ENCODE results near the gene VAV1. TPM values are rescaled to one million over a fixed set of nuclear protein-coding genes. Genes with fewer than 3 reads are reported as not detected.

Gene VAV1
- total RNA-seq, 4 donors from 2014 or later: 0.83 to 7.6 (median 3.6) TPM

- Histone ChIP-seq H3K4me3 (peak within 1 kb of the TSS; percentile 84 to 97 (median 88)), H3K36me3 (peaks cover 3 to 41% (median 9%) of the 10 kb centered on the region in 3 donors), H3K27me3 (no peaks in the 10 kb centered on the region), H3K27ac (peak within 1 kb of the TSS; percentile 96 to 99 (median 98)), H3K9me3 (no peaks in the 10 kb centered on the region), H3K4me1 (peaks cover 30 to 61% (median 36%) of the 10 kb centered on the region in 3 donors)
- WGBS, 2 donors: 0% methylated on average over 6 to 34 of the region's 55 CpGs
- peak in 3 of 4 donors; percentile 46 to 84 (median 54) for TF ChIP-seq POLR2A (IDR thresholded peaks at IDR 0.05)
- TF ChIP-seq CTCF (IDR thresholded peaks at IDR 0.05): no peak
- peak; percentile 99 for DNase-seq
- intact Hi-C loops (cut with DNase I): no loop called here
Measured at GRCh38 chr19:6737284-6737872, 35.1 kb upstream of the VAV1 start, which contains the start of gene GPR108. Gene GPR108 (minus strand): TSS chr19:6737580. CDS start chr19:6737576, 4 bp downstream.

GRCh38 chr19:6737873-6738786 is 34.4 kb upstream of the VAV1 start:
- no peak for DNase-seq
- H3K4me1 ChIP-seq: peaks cover 30 to 68% (median 40%) of the 10 kb centered on the region in 3 donors
- intact Hi-C loops (cut with DNase I): no loop called here

GRCh38 chr19:6738787-6739389 is 33.6 kb upstream of the VAV1 start:
- DNase-seq: no peak
- peaks cover 0 to 41% (median 11%) of the 10 kb centered on the region in 3 donors for H3K36me3 ChIP-seq
- peak overlapping the region; percentile 29 to 95 (median 86) for H3K4me3 ChIP-seq
- peaks cover 30 to 76% (median 47%) of the 10 kb centered on the region in 3 donors for H3K4me1 ChIP-seq
- intact Hi-C loops (cut with DNase I): no loop called here
- peak overlapping the region; percentile 96 to 99 (median 98) for H3K27ac ChIP-seq
- WGBS, 2 donors: 9 to 19% methylated on average over 16 to 23 of the region's 24 CpGs
- TF ChIP-seq POLR2A (IDR thresholded peaks at IDR 0.05): no peak
- no peak for TF ChIP-seq CTCF (IDR thresholded peaks at IDR 0.05)
- H3K9me3 ChIP-seq: no peaks in the 10 kb centered on the region
- H3K27me3 ChIP-seq: no peaks in the 10 kb centered on the region

More at GRCh38 chr19:6737873-6738786, 34.4 kb upstream of the VAV1 start:
- no peaks in the 10 kb centered on the region for H3K9me3 ChIP-seq
- TF ChIP-seq CTCF (IDR thresholded peaks at IDR 0.05) (peak; percentile 52 to 85 (median 73)), POLR2A (IDR thresholded peaks at IDR 0.05) (no peak)
- peak overlapping the region; percentile 96 to 99 (median 98) for H3K27ac ChIP-seq
- H3K27me3 ChIP-seq: no peaks in the 10 kb centered on the region
- H3K4me3 ChIP-seq: peak overlapping the region in 3 of 4 donors; percentile 81 to 95 (median 92)
- WGBS, 2 donors: 2 to 8% methylated on average over 8 to 10 of the region's 13 CpGs
- peaks cover 0 to 41% (median 6%) of the 10 kb centered on the region in 3 donors for H3K36me3 ChIP-seq

- Histone ChIP-seq H3K4me3 (peak within 1 kb of the TSS; percentile 81 to 95 (median 88)), H3K36me3 (peaks cover 0 to 41% (median 12%) of the 10 kb centered on the region in 3 donors), H3K27ac (peak within 1 kb of the TSS; percentile 96 to 99 (median 98)), H3K4me1 (peaks cover 36 to 78% (median 52%) of the 10 kb centered on the region in 3 donors), H3K9me3 (no peaks in the 10 kb centered on the region), H3K27me3 (no peaks in the 10 kb centered on the region)
- intact Hi-C loops (cut with DNase I): no loop called here
- 0% methylated on average over 8 to 16 of the region's 47 CpGs for WGBS, 2 donors
- peak; percentile 40 for DNase-seq
- no peak for TF ChIP-seq CTCF (IDR thresholded peaks at IDR 0.05)
- peak in 3 of 4 donors; percentile 15 to 84 (median 59) for TF ChIP-seq POLR2A (IDR thresholded peaks at IDR 0.05)
Measured at GRCh38 chr19:6739390-6739882, 33.1 kb upstream of the VAV1 start, which contains the start of gene TRIP10. Gene TRIP10 (plus strand): TSS chr19:6739680. CDS start chr19:6739762, 82 bp downstream.

All from esophagus squamous epithelium (tissue), 5 donors.